Measurements from ENCODE around the gene ABHD3.
"Not testable (repeated sequence)": the region's sequence is repeated elsewhere in the genome, so short reads cannot be mapped to it uniquely, and the experiment has no call there.

GRCh38 chr18:21675354-21675753 lies 29.2 kb downstream of the ABHD3 start:
- TF ChIP-seq POLR2AphosphoS5, CTCF, POLR2A, EP300 (IDR thresholded peaks at IDR 0.05): not testable (repeated sequence)
